Ovary (tissue), 9 donors: ENCODE data around the gene TMEM120B. TPM values are rescaled to one million over a fixed set of nuclear protein-coding genes. Genes with fewer than 3 reads are reported as not detected.

Experiments
- DNase-seq, 5 donors: peaks; one replicate each; pipeline ENCODE4 v3.0.0-alpha.2; 2019 to 2020
- H3K27ac ChIP-seq, 2 donors: fragments of 200-600 bp; one replicate each; pipeline versions ENCODE4 v1.5.1 to v1.8.0; 2019 to 2022
- H3K27me3 ChIP-seq: fragments of 200-600 bp; one replicate; pipeline ENCODE4 v1.8.0; 2022
- H3K36me3 ChIP-seq: fragments of 200-600 bp; sonication (generic); one replicate; pipeline ENCODE4 v1.5.1; 2019
- H3K4me1 ChIP-seq: one replicate; pipeline ENCODE4 v1.8.1; 2013; ENCODE audit warnings: mild to moderate bottlenecking, moderate library complexity; ENCODE audit not compliant: insufficient read depth
- H3K4me3 ChIP-seq: fragments of 200-600 bp; sonication (generic); one replicate; pipeline ENCODE4 v1.5.1; 2017
- H3K9me3 ChIP-seq, 2 donors: fragments of 200-600 bp in 1 of 2; sonication (generic) in 1 of 2; one replicate each; pipeline versions ENCODE4 v1.5.1 to v1.8.1; 2013 to 2019; ENCODE audit warnings: mild to moderate bottlenecking in 1 of 2, moderate library complexity in 1 of 2
- CTCF ChIP-seq, 3 donors: fragments of 450-650 bp in 2 of 3; fragments of 200-600 bp in 1 of 3; IDR thresholded peaks; one replicate each; pipeline versions ENCODE4 v1.5.1 to v1.8.0; 2016 to 2022; ENCODE audit warnings: antibody characterized with exemption in 3 of 3, mild to moderate bottlenecking in 1 of 3
- EP300 ChIP-seq: sonication (generic); formaldehyde crosslinking; IDR thresholded peaks from one replicate; pipeline ENCODE4 v1.6.1; 2017; ENCODE audit warnings: antibody characterized with exemption
- POLR2A ChIP-seq: fragments of 450-650 bp; IDR thresholded peaks from one replicate; pipeline ENCODE4 v1.6.1; 2017; ENCODE audit warnings: antibody characterized with exemption, mild to moderate bottlenecking, moderate library complexity
- WGBS, 3 donors: extraction: QIAGEN DNeasy Blood & Tissue Kit in 1 of 3; methylation state at CpG; one replicate each; pipeline versions ENCODE4 v1.1.5 to v1.1.7; 2013 to 2017; 5-methylcytosine and 5-hydroxymethylcytosine counted together
- intact Hi-C, 4 donors: fragments of 100-400 bp; cut with DNase I; formaldehyde crosslinking; loops; one replicate each; pipeline versions ENCODE4 v1.11.0 to v1.15.1; 2022 to 2023
- polyA plus RNA-seq, 2 donors: library from polyadenylated mRNA; stranded (reverse); fragments of 200-250 nt in 1 of 2; fragments of 350-450 nt in 1 of 2; fragmentation: Illumina TruSeq in 1 of 2; extraction: RNeasy Lipid Tissue Mini Kit (QIAGEN cat#74804) in 1 of 2; gene quantifications; one replicate each; pipeline ENCODE4 v1.2.3, GENCODE V29; 2013 to 2014
- total RNA-seq, 7 donors: library from RNA; depleted of rRNA in 2 of 7; stranded (reverse); fragments of >200 nt in 2 of 7; fragmentation: NEBNext Ultra II Directional in 3 of 7; extraction: Animal tissue kit (Norgen Biotek cat#: 25700) in 3 of 7; gene quantifications; one replicate each; pipeline versions ENCODE4 v1.1.0 to v1.2.4, GENCODE V29; 2016 to 2023
- donor health status: DM: no; HTN: no; CAD: no; lungs with moderate emphysema.
- donor health status: DM: no; HTN: no; CAD: no.
- donor health status: Bipolar disorder and iron deficiency.
- donor health status: DM: yes; HTN: yes; CAD: no.
- donor health status: DM: no; HTN: no; CAD: no.
- donor health status: DM: yes; HTN: yes; CAD: no.

TMEM120B gene
- total and polyA plus RNA-seq, 9 donors: 2.0 to 15.3 (median 7.1) TPM

- intact Hi-C loops: loop anchor here in 1 of 4 donors (10.0 kb wide), 1 partner anchor 52 kb away; no protein-coding TSS in a partner anchor
- H3K4me3 ChIP-seq: no peak overlapping the region
- TF ChIP-seq CTCF (IDR thresholded peaks at IDR 0.05) (no peak), EP300 (no peak), POLR2A (no peak)
- H3K36me3 ChIP-seq: no peaks in the 10 kb centered on the region
- no peak for DNase-seq
- no peaks in the 10 kb centered on the region for H3K4me1 ChIP-seq
- no peaks in the 10 kb centered on the region for H3K27me3 ChIP-seq
- no peak overlapping the region for H3K27ac ChIP-seq
- WGBS, 3 donors: 86 to 89% (median 87%) methylated on average over 39 of the region's 39 CpGs
- no peaks in the 10 kb centered on the region for H3K9me3 ChIP-seq
These were observed 110.0 kb downstream of the TMEM120B start for GRCh38 chr12:121822393-121823100.

GRCh38 chr12:121823101-121823726, 110.7 kb downstream of the TMEM120B start:
- Histone ChIP-seq H3K27me3 (no peaks in the 10 kb centered on the region), H3K4me1 (no peaks in the 10 kb centered on the region), H3K9me3 (no peaks in the 10 kb centered on the region), H3K27ac (no peak overlapping the region), H3K4me3 (no peak overlapping the region), H3K36me3 (no peaks in the 10 kb centered on the region)
- no peak for DNase-seq
- intact Hi-C loops: loop anchor here in 1 of 4 donors (10.0 kb wide), 1 partner anchor 52 kb away; no protein-coding TSS in a partner anchor
- 79 to 87% (median 82%) methylated on average over 29 to 36 of the region's 36 CpGs for WGBS, 3 donors
- TF ChIP-seq CTCF (IDR thresholded peaks at IDR 0.05): no peak
- no peak for TF ChIP-seq POLR2A
- no peak for TF ChIP-seq EP300

GRCh38 chr12:121823727-121824115, 111.2 kb downstream of the TMEM120B start:
- intact Hi-C loops: loop anchor here in 1 of 4 donors (10.0 kb wide), 1 partner anchor 51 kb away; no protein-coding TSS in a partner anchor
- no peaks in the 10 kb centered on the region for H3K36me3 ChIP-seq
- H3K27me3 ChIP-seq: no peaks in the 10 kb centered on the region
- H3K4me1 ChIP-seq: no peaks in the 10 kb centered on the region
- no peak for DNase-seq
- no peaks in the 10 kb centered on the region for H3K9me3 ChIP-seq
- H3K4me3 ChIP-seq: no peak overlapping the region
- no peak overlapping the region for H3K27ac ChIP-seq
- no peak for TF ChIP-seq CTCF (IDR thresholded peaks at IDR 0.05)
- no peak for TF ChIP-seq POLR2A
- no peak for TF ChIP-seq EP300
- 73 to 78% (median 74%) methylated on average over 12 of the region's 12 CpGs for WGBS, 3 donors

GRCh38 chr12:121825041-121825523, 112.5 kb downstream of the TMEM120B start:
- DNase-seq: no peak
- Histone ChIP-seq H3K27me3 (no peaks in the 10 kb centered on the region), H3K36me3 (no peaks in the 10 kb centered on the region), H3K27ac (no peak overlapping the region), H3K9me3 (no peaks in the 10 kb centered on the region), H3K4me3 (no peak overlapping the region), H3K4me1 (no peaks in the 10 kb centered on the region)
- intact Hi-C loops: loop anchor here in 1 of 4 donors (10.0 kb wide), 1 partner anchor 50 kb away; no protein-coding TSS in a partner anchor
- WGBS, 3 donors: 89 to 92% (median 91%) methylated on average over 18 of the region's 18 CpGs
- TF ChIP-seq POLR2A: no peak
- no peak for TF ChIP-seq EP300
- TF ChIP-seq CTCF (IDR thresholded peaks at IDR 0.05): no peak
